GM19043 (cell line): ENCODE data around the gene FGF2.
"Not testable (repeated sequence)": the region's sequence is repeated elsewhere in the genome, so short reads cannot be mapped to it uniquely, and the experiment has no call there.

Experiments
- ATAC-seq: cut with Tn5 transposase; IDR thresholded peaks from one replicate; pipeline ENCODE4 v1.9.1; 2021; ENCODE audit warnings: low read depth; ENCODE audit not compliant: unreplicated experiment

The FGF2 gene

DNA sequence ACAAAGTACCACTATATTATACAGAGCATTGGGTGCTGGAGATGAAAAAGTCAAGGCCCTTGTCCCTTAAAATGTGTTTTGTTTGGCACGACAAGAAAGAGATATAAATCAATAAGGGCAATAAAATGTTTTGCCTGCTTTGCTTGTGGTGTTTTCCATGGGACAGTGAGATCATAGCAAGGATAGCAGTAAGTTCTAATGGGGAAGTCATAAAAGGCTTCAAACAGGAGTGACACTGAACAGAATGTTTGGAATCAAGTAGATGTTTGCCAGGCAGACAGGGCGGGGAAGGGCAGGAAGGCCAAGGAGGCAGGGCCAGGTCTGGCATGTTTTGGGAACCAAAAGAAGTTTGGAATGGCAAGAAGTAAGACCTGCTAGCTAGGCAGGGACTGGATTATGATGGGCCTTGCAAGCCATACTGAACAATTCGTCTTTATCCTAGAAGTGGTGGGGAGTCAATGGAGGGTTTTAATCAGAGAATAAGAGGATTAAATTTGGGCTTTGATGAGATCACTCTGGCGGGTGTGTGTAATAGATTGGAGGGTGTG, 16.4 kb downstream of the FGF2 start:
- no peak for ATAC-seq

DNA sequence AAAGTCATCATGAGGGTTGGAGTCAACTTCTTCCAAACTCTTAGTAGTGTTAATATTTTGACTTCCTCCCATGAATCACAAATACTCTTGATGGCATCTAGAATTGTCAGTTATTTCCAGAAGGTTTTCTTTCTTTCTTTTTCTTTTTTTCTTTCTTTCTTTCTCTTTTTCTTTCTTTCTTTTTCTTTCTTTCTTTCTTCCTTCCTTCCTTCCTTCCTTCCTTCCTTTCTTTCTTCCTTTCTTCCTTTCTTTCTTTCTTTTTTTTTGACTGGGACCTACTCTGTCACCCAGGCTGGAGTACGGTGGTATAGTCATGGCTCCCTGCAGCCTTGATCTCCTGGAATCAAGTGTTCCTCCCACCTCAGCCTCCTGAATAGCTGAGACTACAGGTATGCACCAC, 17.8 kb downstream of the FGF2 start:
- ATAC-seq = not testable (repeated sequence)

DNA sequence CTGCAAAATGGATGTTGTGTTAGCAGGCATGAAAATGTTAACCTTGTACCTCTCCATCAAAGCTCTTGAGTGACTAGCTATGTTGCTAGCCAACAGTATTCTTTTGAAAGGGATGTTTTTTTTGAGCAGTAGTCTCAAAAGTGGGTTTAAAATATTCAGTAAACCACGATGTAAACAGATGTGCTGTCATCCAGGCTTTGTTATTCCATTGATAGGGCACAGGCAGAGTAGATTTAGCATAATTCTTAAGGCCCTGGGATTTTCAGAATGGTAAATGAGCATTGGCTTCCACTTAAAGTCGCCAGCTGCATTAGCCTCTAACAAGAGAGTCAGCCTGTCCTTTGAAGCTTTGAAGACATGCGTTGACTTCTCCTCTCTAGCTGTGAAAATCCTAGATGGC, 18.4 kb downstream of the FGF2 start:
- no peak for ATAC-seq

DNA sequence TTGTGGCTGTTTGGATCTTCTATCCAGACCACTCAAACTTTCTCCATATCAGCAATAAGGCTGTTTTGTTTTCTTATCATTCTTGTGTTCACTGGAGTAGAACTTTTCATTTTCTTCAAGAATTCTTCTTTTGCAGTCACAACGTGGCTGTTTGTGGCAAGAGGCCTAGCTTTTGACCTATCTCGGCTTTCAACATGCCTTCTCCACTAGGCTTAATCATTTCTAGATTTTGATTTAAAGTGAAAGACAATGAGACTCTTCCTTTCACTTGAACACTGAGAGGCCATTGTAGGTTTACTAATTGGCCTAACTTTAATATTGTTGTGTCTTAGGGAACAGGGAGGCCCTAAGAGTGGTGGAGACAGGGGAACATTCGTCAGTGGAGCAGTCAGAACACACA, 19.1 kb downstream of the FGF2 start:
- no peak for ATAC-seq

DNA sequence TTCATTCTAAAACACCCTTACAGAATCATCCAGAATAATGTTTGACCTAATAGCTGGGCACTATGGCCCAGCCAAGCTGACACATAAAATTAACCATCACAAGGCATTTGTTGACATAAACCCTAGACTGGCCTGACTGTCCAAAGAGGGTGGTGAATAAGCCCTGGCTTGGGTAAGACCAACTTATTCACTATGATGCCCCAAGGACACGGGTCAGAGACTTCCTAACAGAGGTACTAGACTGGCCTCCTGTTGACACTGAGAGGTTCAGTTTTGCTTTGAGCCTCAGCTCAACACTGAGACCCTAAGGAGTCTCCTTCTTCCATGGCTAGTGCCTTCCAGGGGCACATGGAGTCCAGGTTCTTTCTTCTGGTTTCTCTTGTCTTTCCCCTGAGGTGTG, 21.3 kb downstream of the FGF2 start:
- ATAC-seq = no peak

DNA sequence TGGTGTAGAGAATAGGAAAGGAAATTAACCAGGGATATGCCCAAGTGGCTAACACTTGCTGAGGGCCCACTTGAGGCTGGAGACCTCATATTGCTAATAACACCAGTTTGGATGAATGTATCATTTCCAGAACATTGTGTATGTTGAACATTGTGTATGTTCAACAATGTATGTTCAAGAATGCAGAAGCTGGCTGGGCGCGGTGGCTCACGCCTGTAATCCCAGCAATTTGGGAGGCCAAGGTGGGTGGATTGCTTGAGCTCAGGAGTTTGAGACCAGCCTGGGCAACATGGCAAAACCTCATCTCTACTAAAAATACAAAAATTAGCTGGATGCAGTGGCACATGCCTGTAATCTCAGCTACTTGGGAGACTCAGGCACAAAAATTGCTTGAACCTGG, 23.2 kb downstream of the FGF2 start:
- not testable (repeated sequence) for ATAC-seq

DNA sequence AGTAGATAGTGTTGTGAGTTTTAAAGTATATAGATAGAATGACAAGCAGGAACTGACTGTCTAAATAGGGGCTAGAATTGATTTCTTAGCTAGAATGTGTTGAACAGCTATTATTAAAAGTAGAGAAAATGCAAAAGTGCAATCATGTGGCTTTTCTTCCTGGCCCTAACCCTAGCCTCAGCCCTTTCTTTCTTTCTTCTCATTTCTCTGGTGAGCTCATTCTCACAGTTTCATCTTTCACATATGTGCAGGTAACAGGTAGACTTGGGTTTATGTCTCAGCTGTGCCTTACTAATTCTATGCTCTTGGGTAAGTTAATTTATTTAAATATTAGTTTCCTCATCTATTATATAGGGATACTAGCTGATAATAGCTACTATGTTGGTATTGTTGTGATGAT, 24.9 kb downstream of the FGF2 start:
- no peak for ATAC-seq

DNA sequence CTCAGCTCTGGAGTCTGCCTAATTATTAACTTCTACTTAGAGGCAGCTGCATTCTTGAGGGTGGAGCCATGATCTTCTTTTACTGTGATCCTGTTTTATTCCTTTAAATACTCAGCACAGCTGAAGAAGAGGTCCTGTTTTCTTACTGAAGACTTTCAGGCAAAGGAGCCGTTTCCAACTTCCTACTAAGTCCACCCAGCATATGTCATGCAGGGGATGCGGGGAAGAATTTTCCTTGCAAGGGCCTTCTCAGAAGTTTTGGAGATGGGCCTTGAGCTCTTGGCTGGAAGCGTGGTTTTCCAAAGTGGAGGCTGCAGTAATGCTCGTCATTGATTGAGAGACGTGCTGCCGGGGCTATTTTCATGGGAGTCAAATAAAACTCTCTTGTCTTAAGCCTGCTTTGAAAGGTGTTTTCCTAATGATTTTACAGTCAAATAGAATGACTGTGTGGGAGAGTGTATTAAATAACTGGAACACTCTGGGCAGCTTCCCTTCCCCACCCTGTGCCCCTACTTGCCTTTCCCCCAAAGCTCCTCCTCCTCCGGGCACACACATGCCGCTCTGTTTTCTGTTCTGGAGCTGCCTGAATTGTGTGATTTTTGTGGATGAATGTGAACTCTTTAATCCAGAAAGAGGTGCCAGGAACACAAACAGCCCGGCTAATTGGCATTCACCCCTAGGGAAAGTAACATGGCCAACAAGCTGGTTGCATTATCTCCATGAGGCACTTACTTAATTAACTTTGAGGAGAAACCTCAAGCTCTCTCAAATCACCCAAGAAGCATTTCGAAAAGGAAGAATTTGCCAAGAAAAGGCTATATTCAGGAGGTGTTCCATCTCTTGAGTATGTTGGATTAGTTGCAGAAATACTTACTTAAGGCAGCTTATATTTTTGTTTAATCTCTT, 28.1 kb downstream of the FGF2 start:
- no peak for ATAC-seq

DNA sequence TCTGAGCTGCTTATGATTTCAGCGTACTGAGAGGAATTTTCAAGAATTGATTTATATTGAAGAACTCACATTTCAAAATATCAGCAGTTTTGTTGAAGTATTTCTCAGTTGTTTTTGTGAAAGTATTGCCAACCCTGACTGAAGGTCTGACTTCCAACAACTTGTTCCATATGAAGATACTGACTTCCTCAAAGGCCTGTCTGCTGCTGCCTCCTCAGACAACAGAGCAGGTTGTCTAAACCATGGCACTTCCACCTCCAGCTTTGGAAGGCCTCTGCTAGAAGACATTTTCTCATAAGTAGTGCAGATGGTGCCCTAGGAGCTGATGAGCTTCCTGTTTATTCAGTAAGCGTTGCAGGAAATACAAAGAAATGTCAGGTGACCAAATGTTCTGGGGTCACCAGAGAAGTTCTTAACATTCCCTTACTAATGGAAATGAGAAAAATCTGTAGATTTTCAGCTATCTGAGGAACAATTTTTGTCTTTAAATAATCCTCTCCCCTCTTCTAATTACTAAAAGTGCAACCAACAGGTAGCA, 28.8 kb downstream of the FGF2 start:
- no peak for ATAC-seq

DNA sequence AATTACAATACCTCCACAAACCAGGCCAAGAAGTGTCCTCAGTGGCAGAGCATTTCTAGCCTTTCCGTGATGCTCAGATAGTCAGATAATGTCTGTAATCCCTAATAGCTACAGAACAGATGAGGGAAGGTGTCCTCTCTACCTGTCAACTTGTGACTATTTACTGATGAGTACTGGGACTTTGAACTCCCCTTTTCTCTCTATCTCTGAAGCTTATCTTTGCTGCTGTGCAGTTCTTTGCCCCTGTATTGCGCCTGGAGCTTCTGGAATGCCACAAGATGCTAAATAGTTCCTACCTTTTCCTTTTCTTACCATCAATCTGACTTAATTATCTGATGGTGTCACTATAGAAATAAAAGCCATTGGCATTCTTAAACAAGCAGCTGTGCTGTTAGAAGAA, 30.5 kb downstream of the FGF2 start:
- ATAC-seq = no peak

DNA sequence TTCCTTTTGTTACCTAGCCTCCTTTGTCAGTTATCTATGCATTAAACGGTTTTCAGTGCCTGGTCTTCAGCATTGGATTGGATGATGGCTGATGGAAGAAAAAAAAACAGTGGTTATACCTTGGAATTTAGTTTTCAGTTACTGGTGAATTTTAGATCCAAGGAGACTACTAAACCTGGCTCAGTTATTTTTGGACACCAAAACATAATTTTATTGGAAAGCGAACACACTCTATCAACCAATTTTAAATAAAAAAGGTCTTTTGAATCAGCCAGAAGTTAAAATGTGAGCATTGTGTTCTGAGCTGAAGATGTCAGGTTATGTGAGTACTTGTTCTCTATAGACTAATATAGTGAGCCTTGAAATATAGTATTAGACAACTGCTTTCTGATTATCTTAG, 32.1 kb downstream of the FGF2 start:
- no peak for ATAC-seq

DNA sequence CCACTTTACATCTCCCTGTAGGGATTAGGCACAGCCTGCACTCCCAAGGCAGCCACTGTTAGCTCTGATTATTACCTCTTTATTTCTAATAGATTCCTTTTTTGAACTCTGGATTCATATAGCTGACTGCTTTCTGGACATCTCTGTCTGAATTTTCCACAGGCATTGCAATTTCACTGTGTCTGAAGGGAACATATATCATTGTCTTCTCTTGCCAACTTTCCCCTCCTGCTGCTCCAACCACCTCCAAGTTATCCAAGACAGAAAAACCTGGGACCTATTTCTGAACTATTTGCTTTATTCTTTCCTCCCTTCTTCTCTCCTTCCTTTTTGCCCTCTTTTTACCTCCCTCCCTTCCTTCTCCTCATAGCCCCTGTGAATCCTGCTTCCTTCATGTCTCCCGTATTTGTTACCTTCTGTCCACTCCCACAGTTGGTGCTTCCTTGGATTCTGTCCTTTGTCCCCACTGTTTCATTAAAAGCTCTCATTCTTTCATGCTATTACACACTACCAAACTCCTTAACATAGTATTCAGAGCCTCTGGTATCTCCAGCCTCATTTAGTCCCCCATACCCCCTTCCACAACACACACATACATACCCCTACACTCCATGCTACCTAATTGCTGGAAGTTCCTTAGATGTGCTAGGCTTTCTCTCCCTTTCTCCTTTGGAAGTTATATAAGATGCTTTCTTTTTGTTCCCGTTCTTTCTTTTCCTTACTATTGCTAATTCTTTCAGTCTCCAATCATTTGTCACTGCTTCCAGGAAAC, 34.7 kb downstream of the FGF2 start:
- ATAC-seq = no peak

DNA sequence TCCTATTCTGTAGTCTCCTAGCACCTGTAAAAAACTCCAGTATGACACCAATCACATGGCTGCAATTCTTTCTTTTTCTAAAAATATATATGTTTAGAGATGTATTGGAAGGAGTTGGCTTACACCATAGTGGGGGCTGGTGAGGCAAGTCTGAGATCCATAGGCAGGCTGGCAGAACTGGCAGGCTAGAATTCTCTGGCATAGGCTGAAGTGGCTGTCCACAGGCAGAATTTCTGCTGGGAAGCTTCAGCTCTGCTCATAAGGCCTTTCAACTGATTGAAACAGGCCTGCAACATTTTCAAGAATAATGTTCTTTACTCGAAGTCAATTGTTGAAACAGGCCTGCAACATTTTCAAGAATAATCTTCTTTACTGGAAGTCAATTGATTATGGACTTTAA, 37.0 kb downstream of the FGF2 start:
- ATAC-seq = no peak

DNA sequence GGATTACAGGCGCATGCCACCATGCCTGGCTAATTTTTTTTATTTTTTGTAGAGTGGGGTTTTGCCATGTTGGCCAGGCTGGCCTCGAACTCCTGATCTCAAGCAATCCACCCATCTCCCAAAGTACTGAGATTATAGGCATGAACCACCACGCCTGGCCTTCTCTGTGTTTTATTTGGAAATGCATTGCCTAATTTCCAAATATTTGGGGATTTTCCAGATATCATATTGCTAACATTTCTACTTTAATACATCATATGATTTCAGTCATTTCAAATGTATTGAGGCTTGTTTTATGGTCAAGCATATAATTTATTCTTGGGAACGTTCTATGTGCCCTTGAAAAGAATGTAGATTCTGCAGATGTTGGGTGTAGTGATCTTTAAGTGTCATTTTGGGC, 38.8 kb downstream of the FGF2 start:
- no peak for ATAC-seq

DNA sequence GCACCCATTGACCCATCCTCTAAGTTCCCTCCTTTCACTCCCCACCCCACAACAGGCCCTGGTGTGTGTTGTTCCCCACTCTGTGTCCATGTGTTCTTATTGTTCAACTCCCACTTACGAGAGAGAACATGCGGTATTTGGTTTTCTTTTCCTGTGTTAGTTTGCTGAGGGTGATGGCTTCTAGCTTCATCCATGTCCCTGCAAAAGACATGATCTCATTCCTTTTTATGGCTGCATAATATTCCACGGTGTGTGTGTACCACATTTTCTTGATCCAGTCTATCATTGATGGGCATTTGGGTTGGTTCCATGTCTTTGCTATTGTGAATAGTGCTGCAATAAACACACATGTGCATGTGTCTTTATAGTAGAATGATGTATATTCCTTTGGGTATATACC, 41.6 kb downstream of the FGF2 start:
- ATAC-seq = not testable (repeated sequence)

DNA sequence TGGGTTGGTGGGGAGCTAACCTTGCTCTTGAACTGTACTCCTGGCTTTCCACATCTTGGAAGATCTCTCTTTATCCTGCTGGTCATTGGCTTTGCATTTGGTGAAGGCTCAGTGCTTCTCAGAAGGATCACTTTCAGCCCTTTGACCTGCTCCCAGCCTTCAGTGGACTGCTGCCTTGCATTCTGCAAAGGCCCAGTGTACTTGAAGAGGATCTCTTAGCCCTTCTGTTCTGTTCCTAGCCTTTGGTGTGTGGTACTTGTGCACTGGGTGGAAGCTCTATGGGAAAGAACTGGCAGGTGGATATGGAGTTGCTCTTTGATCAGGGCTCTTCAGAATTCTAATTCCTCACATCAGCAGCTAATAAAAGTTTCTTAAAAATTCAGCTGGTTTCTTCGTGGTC, 46.5 kb downstream of the FGF2 start:
- no peak for ATAC-seq

DNA sequence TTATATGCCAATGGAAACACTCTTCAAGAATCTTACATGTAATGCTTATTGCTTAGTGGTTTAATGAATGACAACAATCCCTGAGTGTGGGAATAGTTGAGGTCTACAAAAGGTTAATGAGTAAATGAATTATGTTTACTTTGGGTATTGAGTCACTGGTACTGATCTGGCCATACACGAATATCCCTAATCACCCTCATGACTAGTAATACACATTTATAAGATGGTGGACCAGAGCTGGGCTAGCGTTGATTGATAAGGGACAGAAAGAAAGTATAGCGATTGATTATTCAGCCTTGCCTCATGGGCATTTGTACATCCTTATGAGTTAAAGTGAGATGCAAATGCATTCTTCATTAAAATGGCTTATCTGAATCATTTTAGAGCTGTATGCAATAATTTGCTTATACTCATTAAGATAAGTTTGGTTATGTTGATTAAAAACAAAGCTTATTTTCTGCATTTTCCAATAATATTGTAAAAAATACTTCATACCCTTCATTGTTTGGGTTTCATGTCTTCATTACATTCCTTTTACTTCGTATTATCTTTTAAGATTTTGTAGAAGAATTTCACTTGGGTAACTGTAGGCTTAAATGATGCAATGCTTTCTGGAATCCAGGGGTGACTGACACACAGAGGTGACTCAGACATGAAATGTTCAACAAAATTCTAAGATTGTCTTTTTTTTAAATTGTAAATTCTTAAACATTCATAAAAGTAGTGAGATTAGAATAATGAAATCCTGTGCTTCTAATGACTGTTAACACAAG, 47.4 kb downstream of the FGF2 start:
- ATAC-seq = no peak

DNA sequence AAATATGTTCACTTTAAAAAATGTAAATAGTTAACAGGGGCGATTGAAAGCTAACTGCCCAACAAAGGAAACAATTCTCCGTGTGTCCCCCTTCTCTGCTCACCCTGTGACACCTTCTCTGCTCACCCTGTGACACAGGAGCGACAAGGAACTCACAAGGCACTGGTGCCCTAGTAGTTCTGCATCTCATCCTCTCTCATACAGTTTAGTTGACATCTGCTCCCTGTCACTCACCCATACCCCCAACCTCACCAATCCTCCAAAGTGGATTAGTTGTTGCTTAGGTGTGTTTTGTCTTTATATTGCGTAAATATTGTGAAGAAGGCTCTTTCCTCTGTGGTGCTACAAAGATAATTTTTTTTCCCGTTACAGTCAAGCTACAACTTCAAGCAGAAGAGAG, 49.3 kb downstream of the FGF2 start:
- no peak for ATAC-seq

DNA sequence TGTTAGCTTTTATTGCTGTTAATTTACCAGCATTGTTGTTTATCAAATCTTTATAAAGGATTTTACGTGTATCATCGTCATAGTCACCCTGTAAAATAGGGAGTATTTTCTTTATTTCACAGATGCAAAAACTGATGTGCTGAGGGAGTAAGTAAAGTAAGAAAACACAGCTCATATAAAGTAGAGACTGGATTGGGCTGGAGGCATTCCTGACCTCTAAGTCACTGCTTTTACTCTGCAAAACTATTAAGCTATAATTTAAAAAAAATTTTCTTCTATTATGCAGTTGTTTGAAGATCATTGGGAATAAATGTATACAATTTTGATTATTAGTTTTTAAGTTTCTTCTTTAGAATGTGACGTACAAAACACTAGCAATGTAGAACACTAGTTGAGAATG, 49.8 kb downstream of the FGF2 start:
- no peak for ATAC-seq

DNA sequence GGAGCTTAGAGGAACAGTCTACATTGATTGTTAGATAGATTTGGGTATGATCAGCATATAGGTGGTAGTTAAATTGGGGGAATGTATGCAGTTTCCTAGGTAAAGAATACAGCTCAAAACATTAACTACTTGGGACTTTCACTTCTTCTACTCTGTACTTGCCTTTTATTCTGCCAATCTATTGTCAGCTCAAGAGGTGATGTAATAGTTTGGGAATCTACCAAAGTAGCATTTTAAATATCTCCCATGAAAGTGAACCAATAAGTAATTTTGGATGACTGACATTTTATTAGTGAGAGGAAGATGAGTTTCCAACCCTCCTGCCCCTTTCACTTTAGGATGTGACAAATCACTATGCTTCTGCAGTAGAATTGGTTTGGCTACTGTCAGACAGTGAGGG, 52.4 kb downstream of the FGF2 start:
- no peak for ATAC-seq
